HG03159 (cell line): ENCODE measurements around the gene ATG4B.

Experiments used
- ATAC-seq: cut with Tn5 transposase; IDR thresholded peaks from one replicate; pipeline ENCODE4 v1.9.1; 2021; ENCODE audit warnings: mild to moderate bottlenecking, moderate library complexity; ENCODE audit not compliant: unreplicated experiment

ATG4B gene

DNA sequence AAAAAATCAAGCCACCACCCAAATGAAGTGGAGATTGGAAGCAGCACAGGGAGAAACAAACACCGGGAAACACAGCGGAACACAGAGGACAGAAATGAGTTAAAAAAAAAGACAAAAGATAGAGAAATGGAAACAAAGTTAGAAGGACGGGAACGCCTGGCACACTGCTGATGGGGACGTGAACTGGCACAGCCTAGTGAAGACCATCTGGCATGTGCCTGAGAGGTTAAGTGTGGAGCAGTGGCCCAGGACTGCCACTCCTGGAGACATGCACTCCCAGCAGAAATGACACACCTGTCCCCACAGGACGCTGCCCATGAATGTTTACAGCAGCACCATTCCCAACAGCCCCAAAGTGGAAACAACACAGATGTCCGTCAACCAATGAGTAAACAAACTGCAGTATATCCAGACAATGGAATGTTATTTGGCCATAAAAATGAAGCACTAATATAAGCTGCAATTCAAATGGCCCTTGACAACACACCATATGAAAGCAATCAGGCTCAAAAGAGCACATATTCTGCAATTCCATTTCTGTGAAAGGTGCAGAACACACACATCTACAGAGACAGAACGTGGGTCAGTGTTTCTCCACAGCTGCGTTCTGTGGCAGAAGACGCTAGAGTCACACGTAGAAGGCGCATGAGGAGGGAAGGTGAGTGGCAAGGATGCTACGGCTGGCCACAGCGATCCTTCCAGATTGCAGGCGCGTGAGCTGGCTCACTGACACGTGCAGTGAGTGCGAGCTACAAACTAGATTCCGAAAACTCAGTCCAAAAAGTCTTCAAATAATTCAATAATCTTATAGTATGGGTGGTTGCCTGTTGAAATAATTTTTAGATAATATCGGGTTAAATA is 25.1 kb upstream of the ATG4B start:
- ATAC-seq: no peak

DNA sequence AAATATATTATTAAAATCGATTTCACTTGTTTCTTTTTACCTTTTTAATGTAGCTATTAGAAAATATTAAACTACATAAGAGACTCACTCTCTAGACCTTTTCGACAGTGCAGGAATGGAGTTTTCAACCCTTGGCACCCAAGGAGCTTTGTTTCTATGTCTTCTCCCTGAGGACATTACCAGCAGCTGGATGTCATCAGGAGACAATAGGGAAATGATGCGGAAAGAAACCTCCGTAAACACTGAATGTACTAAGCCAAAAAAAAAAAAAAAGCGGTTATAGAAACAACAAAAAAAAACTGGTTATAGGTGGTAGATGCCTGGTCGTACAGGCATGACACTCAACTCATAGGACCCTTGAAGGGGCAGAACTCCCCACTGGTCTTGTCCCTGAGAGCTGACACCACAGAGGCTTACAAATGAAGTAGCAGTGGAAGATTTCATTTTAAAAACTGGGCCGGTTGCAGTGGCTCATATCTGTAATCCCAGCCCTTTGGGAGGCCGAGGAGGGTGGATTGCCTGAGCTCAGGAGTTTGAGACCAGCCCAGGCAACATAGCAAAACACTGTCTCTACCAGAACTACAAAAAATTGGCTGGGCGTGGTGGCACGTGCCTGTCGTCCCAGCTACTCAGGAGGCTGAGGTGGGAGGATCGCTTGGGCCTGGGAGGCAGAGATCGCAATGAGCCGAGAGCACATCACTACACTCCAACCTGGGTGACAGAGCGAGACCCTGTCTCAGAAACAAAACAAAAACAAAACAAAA is 24.3 kb upstream of the ATG4B start:
- ATAC-seq: no peak

DNA sequence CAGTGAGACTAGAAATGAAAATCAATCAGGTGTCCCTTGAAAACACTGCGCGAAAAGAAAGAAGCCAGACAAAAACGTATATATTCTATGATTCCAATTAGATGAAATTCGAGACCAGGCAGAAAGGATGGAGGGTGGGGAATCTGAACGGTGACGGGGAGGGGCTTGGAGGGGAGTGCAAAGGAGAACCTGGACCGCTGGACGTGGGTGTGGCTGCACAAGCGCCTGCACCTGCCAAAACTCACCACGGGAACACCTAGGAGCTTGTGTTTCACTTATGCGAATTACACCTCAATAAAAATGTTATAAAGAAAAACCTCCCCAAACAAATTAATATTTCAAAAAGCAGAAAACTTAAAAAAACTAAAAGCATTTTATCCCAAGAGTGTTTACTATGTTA is 22.5 kb upstream of the ATG4B start:
- ATAC-seq: no peak

GRCh38 chr2:241615522-241616052 is 21.9 kb upstream of the ATG4B start:
- ATAC-seq: no peak

DNA sequence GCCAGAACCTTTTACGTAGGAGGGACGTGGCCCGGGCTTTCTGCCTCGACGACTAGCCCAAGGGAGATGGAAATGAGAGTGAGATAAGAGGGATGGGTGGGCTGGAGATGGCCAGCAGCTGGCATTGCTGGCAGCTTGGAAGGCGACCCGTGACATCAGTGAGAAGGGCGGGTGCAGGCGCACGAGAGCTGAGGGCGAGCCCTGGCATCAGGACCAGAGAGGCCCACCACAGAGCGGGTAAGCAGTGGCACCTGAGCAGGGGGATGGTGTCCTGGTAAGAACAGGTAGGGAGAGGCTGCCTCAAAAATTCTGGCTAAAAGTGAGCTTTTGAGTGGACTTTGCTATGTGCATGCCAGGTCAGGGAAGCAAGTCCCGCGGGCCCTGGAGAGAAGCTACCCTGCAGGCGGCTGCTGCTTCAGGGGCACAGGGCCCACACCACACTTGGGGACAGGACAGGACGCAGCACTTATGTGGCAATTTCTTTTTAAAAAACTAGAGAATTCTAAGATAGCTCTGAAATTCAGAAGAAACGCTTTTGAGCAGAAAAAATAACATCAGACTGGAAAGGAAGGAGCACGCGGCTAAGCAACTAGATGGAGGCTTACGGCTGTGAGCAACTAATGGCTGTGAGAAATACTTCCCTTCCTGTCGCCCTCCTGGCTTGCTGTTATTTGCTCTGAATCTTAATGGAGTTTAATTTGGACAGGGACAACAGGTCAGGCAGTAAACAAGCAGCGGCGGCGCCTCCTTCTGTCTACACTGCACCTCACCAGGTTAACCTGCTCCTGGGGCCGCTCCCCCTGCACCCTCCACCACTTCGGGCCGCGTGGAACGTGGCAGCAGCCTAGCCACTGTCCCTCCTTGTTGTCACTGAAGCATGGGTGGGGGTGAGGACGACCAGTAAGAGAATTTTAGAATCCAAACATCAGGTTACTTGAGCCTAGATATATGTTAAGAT is 21.0 kb upstream of the ATG4B start:
- no peak for ATAC-seq

DNA sequence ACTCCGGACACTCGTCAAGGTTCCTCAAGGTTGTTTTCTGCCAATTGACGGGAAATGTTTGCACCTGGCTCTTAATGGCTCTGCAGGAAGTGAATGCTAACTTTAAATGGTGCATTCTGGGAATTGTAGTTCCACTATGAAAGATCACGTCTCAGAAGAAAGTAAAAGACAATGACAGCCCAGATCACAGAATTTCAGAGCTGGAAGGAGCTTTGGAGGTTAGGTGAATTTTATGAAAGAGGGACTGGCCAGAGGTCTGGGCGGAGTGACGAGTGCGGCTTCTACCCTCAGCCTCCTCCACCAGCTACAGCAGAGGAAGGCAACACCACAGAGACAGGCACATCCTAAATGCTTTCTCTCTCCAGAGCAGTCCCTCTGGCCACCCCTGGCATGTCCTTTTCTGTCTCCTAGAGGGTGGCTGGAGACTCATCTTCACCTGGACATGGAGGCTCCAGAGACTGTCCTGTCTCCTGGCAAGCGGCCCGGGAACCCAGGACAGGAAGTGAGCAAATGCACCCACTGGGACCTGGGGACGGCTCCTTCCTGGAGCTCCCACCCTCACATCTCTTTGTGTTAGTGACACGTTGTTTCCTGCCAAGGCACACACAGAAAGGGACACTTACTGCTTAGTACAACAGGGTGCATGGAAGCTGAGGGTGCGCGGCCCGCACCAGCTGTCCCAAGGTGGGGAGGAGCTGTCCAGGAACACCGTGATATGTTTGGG is 19.9 kb upstream of the ATG4B start:
- no peak for ATAC-seq

DNA sequence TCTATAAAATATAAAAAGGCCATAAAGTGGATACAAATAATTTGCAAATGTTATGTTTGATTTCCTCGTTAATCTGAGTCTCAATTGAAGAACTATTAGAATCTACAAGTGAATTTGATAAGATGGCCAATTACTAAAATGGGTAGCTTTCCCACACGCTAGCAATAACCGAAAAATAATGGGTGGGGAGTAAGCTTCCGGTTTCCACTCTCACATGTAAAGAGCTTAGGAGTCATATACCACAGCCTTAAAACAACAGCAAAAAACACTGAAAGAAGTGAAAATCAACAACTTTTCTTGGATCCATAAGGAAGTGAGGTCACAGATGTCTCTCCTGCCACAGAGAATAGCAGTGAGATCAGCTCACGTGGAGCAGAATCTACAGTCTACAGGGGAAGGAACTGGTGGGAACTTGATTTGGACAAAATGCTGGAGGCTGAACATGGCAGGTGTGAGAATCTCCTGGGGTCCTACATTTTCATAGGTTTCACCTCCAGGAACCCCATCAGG is 19.1 kb upstream of the ATG4B start:
- no peak for ATAC-seq

GRCh38 chr2:241618829-241619228 is 18.7 kb upstream of the ATG4B start:
- ATAC-seq: no peak

DNA sequence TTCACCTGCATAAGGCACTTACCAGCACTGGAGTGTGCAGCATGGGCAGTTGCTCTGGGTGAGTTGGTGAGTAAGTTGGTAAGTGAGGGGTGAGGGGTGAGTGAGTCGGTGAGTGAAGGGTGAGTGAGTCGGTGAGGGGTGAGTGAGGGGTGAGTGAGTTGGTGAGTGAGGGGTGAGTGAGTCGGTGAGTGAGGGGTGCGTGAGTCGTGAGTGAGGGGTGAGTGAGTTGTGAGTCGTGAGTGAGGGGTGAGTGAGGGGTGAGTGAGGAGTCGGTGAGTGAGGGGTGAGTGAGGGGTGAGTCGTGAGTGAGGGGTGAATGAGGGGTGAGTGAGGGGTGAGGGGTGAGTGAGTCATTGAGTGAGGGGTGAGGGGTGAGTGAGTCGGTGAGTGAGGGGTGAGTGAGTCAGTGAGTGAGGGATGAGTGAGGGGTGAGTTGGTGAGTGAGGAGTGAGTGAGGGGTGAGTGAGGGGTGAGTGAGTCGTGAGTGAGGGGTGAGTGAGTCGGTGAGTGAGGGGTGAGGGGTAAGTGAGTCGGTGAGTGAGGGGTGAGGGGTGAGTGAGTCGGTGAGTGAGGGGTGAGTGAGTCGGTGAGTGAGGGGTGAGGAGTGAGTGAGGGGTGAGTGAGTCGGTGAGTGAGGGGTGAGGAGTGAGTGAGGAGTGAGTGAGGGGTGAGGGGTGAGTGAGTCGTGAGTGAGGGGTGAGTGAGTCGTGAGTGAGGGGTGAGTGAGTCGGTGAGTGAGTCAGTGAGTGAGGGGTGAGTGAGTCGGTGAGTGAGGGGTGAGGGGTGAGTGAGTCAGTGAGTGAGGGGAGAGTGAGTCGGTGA is 17.7 kb upstream of the ATG4B start:
- no peak for ATAC-seq

DNA sequence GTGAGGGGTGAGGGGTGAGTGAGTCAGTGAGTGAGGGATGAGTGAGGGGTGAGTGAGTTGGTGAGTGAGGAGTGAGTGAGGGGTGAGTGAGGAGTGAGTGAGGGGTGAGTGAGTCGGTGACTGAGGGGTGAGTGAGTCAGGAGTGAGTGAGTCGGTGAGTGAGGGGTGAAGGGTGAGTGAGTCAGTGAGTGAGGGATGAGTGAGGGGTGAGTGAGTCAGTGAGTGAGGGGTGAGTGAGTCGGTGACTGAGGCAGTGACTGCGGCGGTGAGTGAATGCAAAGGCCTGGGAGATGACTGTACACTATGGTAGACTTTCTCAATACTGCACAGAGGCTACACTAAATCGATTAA is 17.1 kb upstream of the ATG4B start:
- no peak for ATAC-seq

GRCh38 chr2:241627675-241628074 is 9.8 kb upstream of the ATG4B start:
- no peak for ATAC-seq

- ATAC-seq: no peak
Observed at GRCh38 chr2:241629762-241630435, 7.6 kb upstream of the ATG4B start.

DNA sequence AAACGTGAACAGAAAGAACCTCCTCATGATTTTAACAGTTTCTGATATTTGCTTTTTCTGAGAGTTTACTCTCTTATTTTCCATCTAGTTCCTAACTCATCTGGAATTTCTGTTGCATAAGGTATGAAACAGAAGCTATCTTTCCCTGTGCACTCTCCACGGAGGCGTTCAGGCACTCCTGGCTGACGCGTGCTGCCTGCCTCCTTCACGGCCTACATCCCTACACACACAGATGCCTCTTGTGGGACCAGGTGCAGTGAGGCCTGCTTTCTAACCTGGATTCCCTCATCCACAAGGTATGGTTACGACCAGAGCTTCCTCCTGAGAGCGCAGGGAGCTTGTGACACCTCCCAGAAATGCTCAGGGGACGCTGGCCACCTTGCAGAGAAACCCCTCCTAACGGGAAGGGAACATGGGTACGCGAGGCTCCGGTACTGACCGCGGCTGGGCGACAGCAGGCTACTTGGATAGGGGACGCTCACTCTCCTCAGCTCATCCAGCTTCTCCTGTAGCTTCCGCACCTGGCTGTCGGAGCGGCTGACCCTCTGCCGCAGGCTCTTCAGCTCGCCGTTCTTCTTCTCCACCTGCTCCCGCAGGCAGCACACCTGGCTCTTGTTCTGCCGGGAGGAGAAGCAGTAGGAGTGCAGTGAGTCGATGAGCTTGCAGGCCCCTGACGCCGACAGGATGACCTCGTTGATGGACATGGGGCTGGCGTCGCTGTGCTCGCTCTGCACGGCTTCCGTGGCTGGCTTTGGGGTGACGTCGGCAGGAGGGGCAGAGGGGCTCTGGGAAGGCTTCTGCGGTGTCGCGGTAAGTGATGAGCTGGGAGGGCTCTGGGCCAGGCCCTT is 4.8 kb upstream of the ATG4B start:
- ATAC-seq: no peak

DNA sequence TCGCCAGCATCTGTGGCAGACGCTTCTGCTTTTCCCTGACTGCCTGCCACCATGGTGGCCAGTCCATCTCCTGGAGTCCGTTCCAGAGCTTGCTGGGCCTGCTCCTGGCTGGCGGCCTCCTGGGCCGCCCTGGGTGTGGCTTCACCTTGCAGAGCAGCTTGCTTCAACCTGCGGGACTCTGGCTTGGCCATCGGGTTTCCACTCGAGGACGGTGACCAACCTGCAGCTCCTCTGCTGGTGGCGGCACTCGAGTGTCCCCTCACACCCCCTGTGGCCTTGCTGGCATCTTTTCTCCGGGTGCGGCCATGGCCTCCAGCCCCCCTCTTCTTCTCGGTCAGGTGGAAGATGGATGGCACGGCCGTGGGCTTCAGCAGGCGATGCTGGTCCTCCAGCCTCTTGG is 3.9 kb upstream of the ATG4B start:
- no peak for ATAC-seq

DNA sequence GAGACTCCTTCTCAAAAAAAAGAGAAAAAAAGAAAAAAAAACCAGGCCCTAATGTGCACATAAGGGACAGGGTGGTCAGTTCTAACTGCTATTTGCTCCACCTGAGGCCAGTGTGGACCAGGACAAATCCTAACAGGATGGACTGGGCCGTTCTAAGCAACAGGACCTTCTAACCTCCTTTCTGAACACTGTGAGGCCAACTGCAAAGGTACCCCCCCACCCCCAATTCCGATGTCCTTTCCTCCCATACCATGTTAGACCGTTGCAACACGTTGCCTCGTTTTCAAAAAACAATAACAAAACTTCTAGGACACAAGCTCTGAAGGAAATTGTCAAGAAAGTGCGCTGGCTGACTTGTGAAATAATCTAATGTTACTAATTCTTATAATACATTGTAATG is 1.7 kb upstream of the ATG4B start:
- no peak for ATAC-seq

- peak; percentile 27 for ATAC-seq
Observed at GRCh38 chr2:241636182-241637017, 1.1 kb upstream of the ATG4B start.
